HepG2 (cell line): ENCODE data around the gene C1R. TPM values are rescaled to one million over a fixed set of nuclear protein-coding genes. Genes with fewer than 3 reads are reported as not detected.

Experiments
- CBX5 ChIP-seq: sonication (generic); formaldehyde crosslinking; IDR thresholded peaks from 2 replicates; pipeline ENCODE4 v1.4.0; 2020; ENCODE audit warnings: missing genetic modification reagents, borderline replicate concordance
- CEBPZ ChIP-seq: IDR thresholded peaks from 2 replicates; pipeline ENCODE4 v1.6.1; 2012; ENCODE audit warnings: low read length, improper control_type of control experiment
- CTCF ChIP-seq: sonication (generic); formaldehyde crosslinking; IDR thresholded peaks from 2 replicates; pipeline ENCODE4 v1.5.0; 2020; ENCODE audit warnings: mild to moderate bottlenecking, missing genetic modification reagents, moderate library complexity
- EP300 ChIP-seq, 3 experiments: sonication (generic) in 1 of 3; formaldehyde crosslinking in 1 of 3; IDR thresholded peaks; 2 replicates each; pipeline versions ENCODE4 v1.5.1 to v1.6.1; 2011 to 2020; ENCODE audit warnings: low read depth in 2 of 3, low read length in 2 of 3, borderline replicate concordance in 1 of 3, improper control_type of control experiment in 1 of 3, mild to moderate bottlenecking in 1 of 3, missing genetic modification reagents in 1 of 3, moderate library complexity in 1 of 3
- FIP1L1 ChIP-seq: fragments of 200-400 bp; formaldehyde crosslinking; IDR thresholded peaks from 2 replicates; pipeline ENCODE4 v1.6.1; 2018; ENCODE audit warnings: low read depth, mild to moderate bottlenecking, low read length, moderate library complexity, borderline replicate concordance; ENCODE audit not compliant: insufficient read depth
- HOXA9 ChIP-seq: sonication (generic); formaldehyde crosslinking; IDR thresholded peaks from 2 replicates; pipeline ENCODE4 v1.8.1; 2022; ENCODE audit warnings: missing genetic modification reagents, mild to moderate bottlenecking, moderate library complexity, borderline replicate concordance
- MNT ChIP-seq: fragments of 450-650 bp; IDR thresholded peaks from 2 replicates; pipeline ENCODE4 v1.6.1; 2016
- ONECUT2 ChIP-seq: sonication (generic); formaldehyde crosslinking; IDR thresholded peaks from 2 replicates; pipeline ENCODE4 v1.4.0; 2020; ENCODE audit warnings: missing genetic modification reagents
- POLR2AphosphoS5 ChIP-seq: IDR thresholded peaks from 2 replicates; pipeline ENCODE4 v1.6.1; 2012; ENCODE audit warnings: low read depth, low read length
- RCOR2 ChIP-seq: IDR thresholded peaks from 2 replicates; pipeline ENCODE4 v1.6.1; 2016; ENCODE audit warnings: missing biosample characterization, missing genetic modification reagents
- RELA ChIP-seq: sonication (generic); formaldehyde crosslinking; IDR thresholded peaks from 2 replicates; pipeline ENCODE4 v1.4.0; 2020; ENCODE audit warnings: missing genetic modification reagents
- ZBTB2 ChIP-seq: sonication (generic); formaldehyde crosslinking; IDR thresholded peaks from 2 replicates; pipeline ENCODE4 v1.8.0; 2022; ENCODE audit warnings: low read depth, missing genetic modification reagents
- ZNF275 ChIP-seq: sonication (generic); formaldehyde crosslinking; IDR thresholded peaks from 2 replicates; pipeline ENCODE4 v1.8.0; 2022; ENCODE audit warnings: missing genetic modification reagents, mild to moderate bottlenecking, inconsistent platforms, borderline replicate concordance
- ZNF3 ChIP-seq: IDR thresholded peaks from 2 replicates; pipeline ENCODE4 v1.7.0; 2017; ENCODE audit warnings: inconsistent platforms
- ZNF574 ChIP-seq: sonication (generic); formaldehyde crosslinking; IDR thresholded peaks from 2 replicates; pipeline ENCODE4 v1.4.0; 2020; ENCODE audit warnings: missing genetic modification reagents
- polyA plus RNA-seq, 8 experiments: library from polyadenylated mRNA; depleted of rRNA in 3 of 8; stranded (reverse) in 7 of 8; unstranded in 1 of 8; fragments of >200 nt; fragmentation: Illumina TruSeq in 4 of 8; extraction: Trizol in 4 of 8; gene quantifications; 2 replicates each; pipeline versions ENCODE4 v1.2.1 to v1.2.3, GENCODE V29; 2011 to 2016; ENCODE audit warnings: low read depth in 4 of 8, missing spikeins in 1 of 8, mixed read lengths in 1 of 8; ENCODE audit not compliant: insufficient read depth in 1 of 8
- total RNA-seq, 5 experiments: library from RNA; depleted of rRNA; stranded (reverse); fragments of >200 nt; fragmentation: Illumina TruSeq; extraction: Trizol; gene quantifications; 2 replicates each; pipeline ENCODE4 v1.2.3, GENCODE V29; 2016; ENCODE audit warnings: low read depth in 1 of 5

C1R gene
- total and polyA plus RNA-seq, 2 of the 13 experiments (the other 11 are each of a cell fraction or from before 2014, with no cell fraction given) = 3.5 to 6.5 TPM

- TF ChIP-seq HOXA9 (CRISPR knock-in tag) (no peak), EP300 (IDR thresholded peaks at IDR 0.05; ENCODE audit: low read depth in 2 of 2, low read length in 2 of 2) (peak in 1 of 2 experiments; percentile 37; a peak in 1 of 4 replicates), EP300 (CRISPR knock-in tag; IDR thresholded peaks at IDR 0.05; ENCODE audit: borderline replicate concordance) (peak; percentile 66), CBX5 (peak; percentile 30; the same call in 1 of the 2 replicates), POLR2AphosphoS5 (no peak), CTCF (CRISPR knock-in tag) (peak; percentile 94), ZNF275 (CRISPR knock-in tag) (no peak), MNT (no peak), CEBPZ (no peak), RELA (CRISPR knock-in tag) (peak; percentile 95; the same call in 1 of the 2 replicates), ZBTB2 (CRISPR knock-in tag) (no peak), FIP1L1 (no peak), ZNF3 (CRISPR knock-in tag) (no peak), ONECUT2 (CRISPR knock-in tag) (no peak), RCOR2 (CRISPR knock-in tag) (no peak), ZNF574 (CRISPR knock-in tag) (0 out of 2 replicates have a peak, but pooled peaks have one; percentile 44)
These were observed 31.8 kb downstream of the C1R start, which contains the start of gene C1S (continued) for GRCh38 chr12:7060353-7060954.
